ENCODE results near the gene SERPINA12. TPM values are rescaled to one million over a fixed set of nuclear protein-coding genes. Genes with fewer than 3 reads are reported as not detected.

Gene SERPINA12
- total RNA-seq, 1 donor from 2014 or later: not detected

- DNase-seq: no peak
- Mint-ChIP-seq H3K36me3 (ENCODE audit: unreplicated experiment) (peaks cover 8% of the 10 kb centered on the region), H3K9me3 (ENCODE audit: unreplicated experiment) (peaks cover 10% of the 10 kb centered on the region), H3K27me3 (ENCODE audit: unreplicated experiment) (peaks cover 10% of the 10 kb centered on the region), H3K4me3 (ENCODE audit: unreplicated experiment) (no peak overlapping the region), H3K4me1 (ENCODE audit: low read depth, unreplicated experiment) (no peaks in the 10 kb centered on the region), H3K27ac (ENCODE audit: unreplicated experiment) (no peak overlapping the region)
- TF ChIP-seq CTCF (IDR thresholded peaks at IDR 0.05; ENCODE audit: partially characterized antibody, unreplicated experiment): no peak
These were observed 41.3 kb downstream of the SERPINA12 start for GRCh38 chr14:94467728-94468520.

GRCh38 chr14:94466706-94467370 is 42.4 kb downstream of the SERPINA12 start:
- H3K27ac Mint-ChIP-seq (ENCODE audit: unreplicated experiment): no peak overlapping the region
- DNase-seq: no peak
- peaks cover 8% of the 10 kb centered on the region for H3K36me3 Mint-ChIP-seq (ENCODE audit: unreplicated experiment)
- H3K4me1 Mint-ChIP-seq (ENCODE audit: low read depth, unreplicated experiment): no peaks in the 10 kb centered on the region
- TF ChIP-seq CTCF (IDR thresholded peaks at IDR 0.05; ENCODE audit: partially characterized antibody, unreplicated experiment): no peak
- H3K4me3 Mint-ChIP-seq (ENCODE audit: unreplicated experiment): no peak overlapping the region
- peaks cover 10% of the 10 kb centered on the region for H3K9me3 Mint-ChIP-seq (ENCODE audit: unreplicated experiment)
- peaks cover 10% of the 10 kb centered on the region for H3K27me3 Mint-ChIP-seq (ENCODE audit: unreplicated experiment)

DNA sequence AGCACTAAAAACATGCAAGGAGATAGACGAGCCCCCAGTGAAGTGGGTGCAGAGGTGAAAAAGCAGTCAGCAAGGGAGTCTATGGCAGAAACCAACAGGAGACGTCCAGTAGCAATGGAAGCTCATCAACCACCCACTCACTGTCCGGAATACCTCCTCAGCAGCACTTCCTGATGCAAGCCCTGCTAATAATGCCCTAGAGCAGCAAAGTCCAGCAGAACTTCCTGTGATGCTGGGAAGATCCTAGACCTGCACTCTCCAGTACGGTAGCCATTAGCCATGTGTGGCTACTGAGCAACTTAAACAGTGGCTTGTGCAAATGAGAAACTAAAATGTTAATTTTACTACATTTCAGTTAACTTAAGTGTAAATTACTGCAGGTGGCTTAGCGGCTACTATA is 44.2 kb downstream of the SERPINA12 start:
- H3K4me3 Mint-ChIP-seq (ENCODE audit: unreplicated experiment): no peak overlapping the region
- peaks cover 6% of the 10 kb centered on the region for H3K27me3 Mint-ChIP-seq (ENCODE audit: unreplicated experiment)
- no peak overlapping the region for H3K27ac Mint-ChIP-seq (ENCODE audit: unreplicated experiment)
- TF ChIP-seq CTCF (IDR thresholded peaks at IDR 0.05; ENCODE audit: partially characterized antibody, unreplicated experiment): no peak
- peaks cover 8% of the 10 kb centered on the region for H3K36me3 Mint-ChIP-seq (ENCODE audit: unreplicated experiment)
- no peak for DNase-seq
- no peaks in the 10 kb centered on the region for H3K4me1 Mint-ChIP-seq (ENCODE audit: low read depth, unreplicated experiment)
- peaks cover 12% of the 10 kb centered on the region for H3K9me3 Mint-ChIP-seq (ENCODE audit: unreplicated experiment)

DNA sequence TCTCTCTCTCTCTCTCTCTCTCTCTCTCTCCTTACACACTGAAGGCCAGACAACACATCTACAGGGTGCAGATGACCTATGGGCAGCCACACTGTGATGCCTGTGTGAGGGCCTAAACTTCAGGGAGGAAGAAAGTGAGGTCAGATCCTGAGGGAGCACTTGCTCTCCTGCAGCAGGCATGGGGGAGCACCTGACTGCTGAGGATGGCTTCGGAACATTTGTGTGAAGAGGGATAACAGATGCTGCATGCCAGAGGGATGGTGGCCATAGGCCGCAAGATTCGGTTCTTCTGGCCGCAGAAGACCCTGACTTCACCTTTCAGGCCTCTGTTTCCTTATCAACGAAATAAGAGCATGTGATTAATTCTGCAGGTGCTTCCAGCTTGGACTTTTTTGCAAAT is 45.0 kb downstream of the SERPINA12 start:
- peaks cover 12% of the 10 kb centered on the region for H3K9me3 Mint-ChIP-seq (ENCODE audit: unreplicated experiment)
- H3K27me3 Mint-ChIP-seq (ENCODE audit: unreplicated experiment): peaks cover 6% of the 10 kb centered on the region
- H3K4me3 Mint-ChIP-seq (ENCODE audit: unreplicated experiment): no peak overlapping the region
- no peak overlapping the region for H3K27ac Mint-ChIP-seq (ENCODE audit: unreplicated experiment)
- H3K4me1 Mint-ChIP-seq (ENCODE audit: low read depth, unreplicated experiment): no peaks in the 10 kb centered on the region
- TF ChIP-seq CTCF (IDR thresholded peaks at IDR 0.05; ENCODE audit: partially characterized antibody, unreplicated experiment): no peak
- H3K36me3 Mint-ChIP-seq (ENCODE audit: unreplicated experiment): peaks cover 8% of the 10 kb centered on the region
- DNase-seq: no peak

Data from glutamatergic neuron (in vitro differentiated cells).